ENCODE results near the gene NDUFAB1. TPM values are rescaled to one million over a fixed set of nuclear protein-coding genes. Genes with fewer than 3 reads are reported as not detected.

NDUFAB1 gene
- total RNA-seq, 2 experiments from 2014 or later = 90.2 to 111 TPM

- no peak overlapping the region for H3K27ac Mint-ChIP-seq
- peaks cover 2% of the 10 kb centered on the region for H3K4me1 Mint-ChIP-seq
- no peak for DNase-seq
- ATAC-seq = no peak
- no peaks in the 10 kb centered on the region for H3K9me3 Mint-ChIP-seq (ENCODE audit: low read depth)
- no peak overlapping the region for H3K4me3 Mint-ChIP-seq
- H3K36me3 Mint-ChIP-seq = peaks cover 13% of the 10 kb centered on the region
- CTCF ChIA-PET = interaction anchor here (1.0 kb wide), 1 partner anchor 20 kb away, joined by 4 read pairs; the partner anchor contains the start of gene UBFD1
- H3K27me3 Mint-ChIP-seq = no peaks in the 10 kb centered on the region
Measured at GRCh38 chr16:23578101-23578830, 17.9 kb downstream of the NDUFAB1 start.

DNA sequence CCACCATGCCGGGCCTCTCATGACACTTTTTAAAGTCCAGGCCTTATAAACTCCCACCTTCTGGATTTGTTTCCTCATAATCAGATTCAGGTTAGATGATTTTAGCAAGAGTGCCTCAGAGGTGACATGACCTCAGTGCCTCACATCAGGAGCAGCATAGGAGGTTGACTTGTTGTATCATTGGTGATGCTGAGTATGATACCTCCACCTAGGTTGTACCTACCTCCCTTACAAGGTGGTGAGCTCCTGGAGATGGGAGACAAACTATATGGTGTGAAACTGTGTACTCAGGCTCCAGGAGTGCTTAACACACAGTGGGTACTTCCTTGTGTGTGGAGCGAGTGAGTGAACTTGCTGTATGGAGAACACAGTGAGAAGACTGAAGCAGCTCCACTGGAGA lies 18.6 kb downstream of the NDUFAB1 start:
- ATAC-seq (no peak), DNase-seq (no peak)
- CTCF ChIA-PET = interaction anchor here (1.0 kb wide), 1 partner anchor 19 kb away, joined by 4 read pairs; the partner anchor contains the start of gene UBFD1
- Mint-ChIP-seq H3K27me3 (no peaks in the 10 kb centered on the region), H3K4me1 (peaks cover 2% of the 10 kb centered on the region), H3K9me3 (ENCODE audit: low read depth) (no peaks in the 10 kb centered on the region), H3K4me3 (no peak overlapping the region), H3K27ac (no peak overlapping the region), H3K36me3 (peaks cover 13% of the 10 kb centered on the region)

DNA sequence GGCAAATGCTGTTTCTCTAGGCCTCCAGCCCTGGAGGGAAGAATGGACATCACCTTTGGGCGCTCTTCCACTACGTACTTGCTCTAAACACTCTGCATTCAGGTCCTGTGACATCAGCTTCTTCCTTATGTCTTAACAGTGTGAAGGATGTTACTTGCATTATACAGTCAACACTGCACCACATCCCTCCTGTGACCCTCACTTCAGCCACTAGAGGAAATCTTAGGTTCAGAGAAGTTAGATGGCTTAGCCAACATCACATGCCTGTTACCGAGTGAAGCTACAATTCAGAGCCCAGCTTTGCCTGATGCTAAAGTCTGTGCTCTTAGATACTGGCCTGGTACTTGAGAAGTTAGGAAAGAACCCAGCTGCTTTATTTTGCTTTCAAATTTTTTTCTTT lies 20.3 kb downstream of the NDUFAB1 start:
- no peak for DNase-seq
- H3K4me3 Mint-ChIP-seq = no peak overlapping the region
- CTCF ChIA-PET = interaction anchor here (0.6 to 2.1 kb wide), 4 partner anchors 14 to 21 kb away, joined by 3 to 5 read pairs (median 4); partner anchors contain the start of genes EARS2 and UBFD1
- no peak for ATAC-seq
- peaks cover 2% of the 10 kb centered on the region for H3K4me1 Mint-ChIP-seq
- peaks cover 12% of the 10 kb centered on the region for H3K36me3 Mint-ChIP-seq
- H3K9me3 Mint-ChIP-seq (ENCODE audit: low read depth) = no peaks in the 10 kb centered on the region
- no peaks in the 10 kb centered on the region for H3K27me3 Mint-ChIP-seq
- H3K27ac Mint-ChIP-seq = no peak overlapping the region

GRCh38 chr16:23573817-23574216 lies 22.3 kb downstream of the NDUFAB1 start:
- no peak overlapping the region for H3K4me3 Mint-ChIP-seq
- ATAC-seq (no peak), DNase-seq (no peak)
- H3K27me3 Mint-ChIP-seq = no peaks in the 10 kb centered on the region
- CTCF ChIA-PET = no interaction called here
- no peak overlapping the region for H3K27ac Mint-ChIP-seq
- no peaks in the 10 kb centered on the region for H3K9me3 Mint-ChIP-seq (ENCODE audit: low read depth)
- H3K36me3 Mint-ChIP-seq = peaks cover 6% of the 10 kb centered on the region
- H3K4me1 Mint-ChIP-seq = peaks cover 2% of the 10 kb centered on the region

DNA sequence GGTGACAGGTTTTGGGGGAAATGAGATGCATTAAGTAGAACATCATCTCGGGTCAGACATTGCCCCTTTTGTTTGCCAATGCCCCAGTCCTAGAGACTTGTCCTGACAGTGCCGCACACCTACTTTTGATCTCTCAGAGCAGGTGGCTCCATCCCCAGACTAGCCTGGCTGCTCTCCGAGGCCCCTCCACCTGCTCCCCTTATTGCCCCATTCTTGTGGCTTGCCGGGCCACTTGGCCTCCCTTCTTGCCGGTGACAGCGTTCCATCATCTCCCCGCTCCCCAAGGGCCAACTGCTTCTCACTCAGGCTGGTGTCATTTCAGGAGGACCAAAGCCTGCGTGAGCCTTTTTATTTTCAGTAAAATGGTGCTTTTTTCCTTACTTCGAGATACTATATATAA lies 23.7 kb downstream of the NDUFAB1 start:
- no peak overlapping the region for H3K4me3 Mint-ChIP-seq
- ATAC-seq (no peak), DNase-seq (no peak)
- no peak overlapping the region for H3K27ac Mint-ChIP-seq
- H3K4me1 Mint-ChIP-seq = peaks cover 2% of the 10 kb centered on the region
- peaks cover 10% of the 10 kb centered on the region for H3K36me3 Mint-ChIP-seq
- CTCF ChIA-PET = interaction anchor here (1.8 kb wide), 1 partner anchor 24 kb away, joined by 4 read pairs; the partner anchor contains the start of gene NDUFAB1
- no peaks in the 10 kb centered on the region for H3K9me3 Mint-ChIP-seq (ENCODE audit: low read depth)
- no peaks in the 10 kb centered on the region for H3K27me3 Mint-ChIP-seq

- H3K36me3 Mint-ChIP-seq = peaks cover 13% of the 10 kb centered on the region
- H3K27me3 Mint-ChIP-seq = no peaks in the 10 kb centered on the region
- H3K9me3 Mint-ChIP-seq (ENCODE audit: low read depth) = no peaks in the 10 kb centered on the region
- H3K4me3 Mint-ChIP-seq = no peak overlapping the region
- H3K4me1 Mint-ChIP-seq = peaks cover 2% of the 10 kb centered on the region
- no peak overlapping the region for H3K27ac Mint-ChIP-seq
- ATAC-seq = no peak
- CTCF ChIA-PET = interaction anchor here (1.8 kb wide), 1 partner anchor 25 kb away, joined by 4 read pairs; the partner anchor contains the start of gene NDUFAB1
- DNase-seq = no peak
Measured at GRCh38 chr16:23571895-23572294, 24.2 kb downstream of the NDUFAB1 start.

- no peak overlapping the region for H3K4me3 Mint-ChIP-seq
Measured at GRCh38 chr16:23570992-23571632, 25.0 kb downstream of the NDUFAB1 start.

GRCh38 chr16:23567602-23568001 lies 28.5 kb downstream of the NDUFAB1 start:
- Mint-ChIP-seq H3K9me3 (ENCODE audit: low read depth) (no peaks in the 10 kb centered on the region), H3K27ac (no peak overlapping the region), H3K36me3 (peaks cover 31% of the 10 kb centered on the region), H3K27me3 (no peaks in the 10 kb centered on the region), H3K4me3 (no peak overlapping the region), H3K4me1 (peaks cover 2% of the 10 kb centered on the region)
- DNase-seq (no peak), ATAC-seq (no peak)
- CTCF ChIA-PET = no interaction called here

More at GRCh38 chr16:23570992-23571632, 25.0 kb downstream of the NDUFAB1 start:
- Mint-ChIP-seq H3K27ac (no peak overlapping the region), H3K4me1 (peaks cover 2% of the 10 kb centered on the region), H3K27me3 (no peaks in the 10 kb centered on the region), H3K9me3 (ENCODE audit: low read depth) (no peaks in the 10 kb centered on the region), H3K36me3 (peaks cover 16% of the 10 kb centered on the region)
- DNase-seq (no peak), ATAC-seq (no peak)
- CTCF ChIA-PET = interaction anchor here (1.3 to 1.4 kb wide), 2 partner anchors 9 to 25 kb away, joined by 3 to 4 read pairs; partner anchors contain the start of gene NDUFAB1

- Mint-ChIP-seq H3K9me3 (ENCODE audit: low read depth) (no peaks in the 10 kb centered on the region), H3K4me1 (peaks cover 4% of the 10 kb centered on the region), H3K4me3 (no peak overlapping the region), H3K27ac (no peak overlapping the region), H3K27me3 (no peaks in the 10 kb centered on the region), H3K36me3 (peaks cover 33% of the 10 kb centered on the region)
- no peak for DNase-seq
- CTCF ChIA-PET = no interaction called here
- ATAC-seq = no peak
Measured at GRCh38 chr16:23566724-23567123, 29.4 kb downstream of the NDUFAB1 start.

DNA sequence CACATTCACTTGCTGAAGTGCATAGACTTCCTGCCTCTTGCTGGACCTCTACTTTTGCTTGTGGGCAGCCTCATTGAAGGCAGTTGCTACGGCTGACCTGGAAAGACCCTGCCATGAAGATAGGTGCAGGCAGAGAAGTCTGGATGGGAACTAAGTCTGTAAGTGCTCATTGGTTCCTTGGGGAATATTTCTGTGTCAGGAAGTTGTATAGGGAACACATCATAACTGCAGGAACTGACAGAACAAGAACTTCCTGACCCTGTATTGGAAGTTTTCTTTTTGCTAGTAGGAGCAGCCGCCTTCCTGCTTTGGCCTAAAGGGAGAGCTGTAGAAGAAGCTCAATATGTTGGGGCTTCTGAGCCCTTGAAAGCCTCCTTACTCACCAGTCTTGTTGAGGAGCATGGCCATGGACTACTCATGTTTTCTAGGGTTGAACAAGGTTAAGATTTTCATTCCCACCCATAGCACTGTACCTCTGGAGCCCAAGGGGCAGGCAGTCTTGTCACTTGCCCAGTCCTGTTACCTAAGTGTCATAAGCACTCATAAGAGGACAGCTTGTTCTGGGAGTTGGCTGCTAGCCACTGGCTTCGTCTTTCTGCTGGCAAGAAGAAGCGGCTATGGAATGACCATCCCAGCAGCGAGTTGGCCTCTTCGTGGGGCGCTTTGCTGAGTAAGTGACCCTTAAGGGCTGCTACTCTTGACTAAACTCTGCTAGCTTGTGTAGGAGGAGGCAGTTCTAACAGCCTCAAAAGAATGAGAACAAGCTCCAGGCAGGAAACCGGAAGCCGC lies 31.3 kb downstream of the NDUFAB1 start:
- Mint-ChIP-seq H3K36me3 (peaks cover 42% of the 10 kb centered on the region), H3K4me3 (no peak overlapping the region), H3K9me3 (ENCODE audit: low read depth) (no peaks in the 10 kb centered on the region), H3K27me3 (no peaks in the 10 kb centered on the region), H3K4me1 (peaks cover 14% of the 10 kb centered on the region), H3K27ac (no peak overlapping the region)
- ATAC-seq = no peak
- DNase-seq = no peak
- CTCF ChIA-PET = no interaction called here

GRCh38 chr16:23563186-23563585 lies 32.9 kb downstream of the NDUFAB1 start:
- Mint-ChIP-seq H3K9me3 (ENCODE audit: low read depth) (no peaks in the 10 kb centered on the region), H3K4me1 (peaks cover 28% of the 10 kb centered on the region), H3K27ac (no peak overlapping the region), H3K4me3 (no peak overlapping the region), H3K36me3 (peaks cover 40% of the 10 kb centered on the region), H3K27me3 (no peaks in the 10 kb centered on the region)
- DNase-seq (no peak), ATAC-seq (no peak)
- CTCF ChIA-PET = no interaction called here

DNA sequence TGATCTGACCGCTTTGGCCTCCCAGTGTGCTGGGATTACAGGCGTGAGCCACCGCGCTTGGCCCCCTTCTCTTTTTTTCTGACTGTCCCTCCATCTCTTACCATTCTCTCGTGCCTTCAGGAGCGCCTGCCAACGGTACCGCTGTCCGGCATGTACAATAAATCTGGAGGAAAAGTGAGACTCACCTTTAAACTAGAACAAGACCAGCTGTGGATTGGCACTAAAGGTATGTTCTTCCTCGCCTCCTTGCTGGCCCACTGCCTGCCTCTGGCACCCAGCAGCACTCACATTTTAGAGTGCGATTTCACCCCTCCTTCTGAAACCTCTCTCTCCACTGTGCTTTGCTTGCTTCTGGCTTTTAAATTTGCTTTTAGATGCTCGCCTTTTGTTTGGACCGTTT lies 33.6 kb downstream of the NDUFAB1 start:
- Mint-ChIP-seq H3K27me3 (no peaks in the 10 kb centered on the region), H3K36me3 (peaks cover 37% of the 10 kb centered on the region), H3K9me3 (ENCODE audit: low read depth) (no peaks in the 10 kb centered on the region), H3K4me1 (peaks cover 30% of the 10 kb centered on the region), H3K4me3 (no peak overlapping the region), H3K27ac (no peak overlapping the region)
- CTCF ChIA-PET = no interaction called here
- ATAC-seq = no peak
- no peak for DNase-seq

- Mint-ChIP-seq H3K4me1 (peaks cover 35% of the 10 kb centered on the region), H3K27ac (no peak overlapping the region), H3K27me3 (no peaks in the 10 kb centered on the region), H3K4me3 (no peak overlapping the region), H3K36me3 (peaks cover 32% of the 10 kb centered on the region), H3K9me3 (ENCODE audit: low read depth) (no peaks in the 10 kb centered on the region)
- CTCF ChIA-PET = interaction anchor here (1.0 kb wide), 2 partner anchors 15 to 35 kb away, joined by 3 read pairs; no protein-coding TSS in a partner anchor
- DNase-seq (no peak), ATAC-seq (no peak)
Measured at GRCh38 chr16:23561586-23561985, 34.5 kb downstream of the NDUFAB1 start.

All from activated CD8-positive, alpha-beta memory T cell treated with anti-CD3 and anti-CD28 coated beads, Interleukin-2, amount 10 ng/mL, durations not matched to agents 7 days and 5 days (primary cell).